ENCODE results near the gene TMEM61.

The TMEM61 gene

GRCh38 chr1:54994355-54994990 is 14.0 kb downstream of the TMEM61 start:
- TF ChIP-seq CTCF (conservative IDR thresholded peaks at IDR 0.05; ENCODE audit: low read depth, low read length), result no peak
- no peak for DNase-seq (ENCODE audit: low read depth)
- H3K4me3 ChIP-seq (ENCODE audit: low read depth, low read length), result no peak overlapping the region

DNA sequence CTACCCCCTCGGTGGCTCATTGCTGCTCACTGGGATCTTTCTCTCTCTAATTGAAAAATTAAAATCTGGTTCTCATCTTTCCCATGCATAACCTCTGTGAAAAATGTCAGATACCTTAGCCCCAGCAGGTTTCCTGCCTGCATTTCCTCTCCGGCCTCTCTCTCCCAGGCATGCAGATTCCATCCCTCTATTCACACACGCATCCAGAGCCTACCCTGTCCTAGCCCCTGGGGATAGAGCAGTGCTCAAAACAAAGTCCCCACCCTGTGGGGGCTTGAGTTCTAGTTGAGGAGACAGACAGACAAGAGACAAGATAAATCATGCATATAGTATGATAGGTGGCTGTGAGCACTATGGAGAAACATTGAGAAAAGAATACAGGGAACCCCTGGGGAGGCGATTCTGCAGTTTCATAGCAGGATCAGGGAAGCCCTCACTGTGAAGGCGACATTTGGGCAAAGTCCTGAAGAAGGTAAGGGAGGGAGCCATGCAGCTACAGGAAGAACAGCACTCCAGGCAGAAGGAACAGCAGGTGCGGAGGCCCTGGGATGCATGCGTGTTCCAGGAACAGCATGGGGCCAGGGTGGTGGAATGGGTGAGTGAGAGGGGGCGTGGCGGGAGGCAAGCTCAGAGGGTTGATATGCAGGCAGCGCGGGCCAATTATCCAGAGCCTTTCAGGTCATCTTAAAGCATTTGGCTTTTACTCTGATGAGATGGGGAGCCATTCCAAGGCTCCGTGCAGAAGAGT is 14.8 kb downstream of the TMEM61 start:
- TF ChIP-seq CTCF (conservative IDR thresholded peaks at IDR 0.05; ENCODE audit: low read depth, low read length), result no peak

DNA sequence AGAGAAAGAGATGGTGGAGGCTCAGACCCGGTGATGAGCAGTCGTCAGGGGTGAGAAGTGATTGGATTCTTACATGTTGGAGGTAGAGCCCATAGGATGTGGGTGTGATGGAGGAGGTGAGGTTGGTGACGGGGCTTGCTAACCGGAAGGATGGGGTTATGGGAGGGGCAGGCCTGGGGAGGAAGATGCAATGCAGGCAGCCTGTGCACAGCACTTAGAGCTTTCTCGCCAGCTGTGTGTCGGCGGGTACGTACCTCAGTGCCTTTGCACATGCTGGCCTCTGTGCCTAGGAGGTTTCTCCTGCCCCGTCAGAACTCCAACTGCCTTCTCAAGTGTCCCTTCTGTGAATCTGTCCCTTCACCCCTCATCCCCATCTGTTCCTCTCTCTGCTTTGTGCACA is 15.4 kb downstream of the TMEM61 start:
- H3K4me3 ChIP-seq (ENCODE audit: low read depth, low read length), result no peak overlapping the region
- no peak for DNase-seq (ENCODE audit: low read depth)
- TF ChIP-seq CTCF (conservative IDR thresholded peaks at IDR 0.05; ENCODE audit: low read depth, low read length), result no peak

More for the DNA sequence above, 14.8 kb downstream of the TMEM61 start:
- DNase-seq (ENCODE audit: low read depth), result no peak
- no peak overlapping the region for H3K4me3 ChIP-seq (ENCODE audit: low read depth, low read length)

- DNase-seq (ENCODE audit: low read depth), result peak; percentile 72
- H3K4me3 ChIP-seq (ENCODE audit: low read depth, low read length), result peak overlapping the region; percentile 35
Observed at GRCh38 chr1:54996359-54996868, 16.0 kb downstream of the TMEM61 start.

GRCh38 chr1:54996869-54997710 is 16.7 kb downstream of the TMEM61 start:
- peak overlapping the region; percentile 35 for H3K4me3 ChIP-seq (ENCODE audit: low read depth, low read length)
- no peak for TF ChIP-seq CTCF (conservative IDR thresholded peaks at IDR 0.05; ENCODE audit: low read depth, low read length)
- DNase-seq (ENCODE audit: low read depth), result peak; percentile 33

More at GRCh38 chr1:54996359-54996868, 16.0 kb downstream of the TMEM61 start:
- TF ChIP-seq CTCF (conservative IDR thresholded peaks at IDR 0.05; ENCODE audit: low read depth, low read length), result peak; percentile 84

DNA sequence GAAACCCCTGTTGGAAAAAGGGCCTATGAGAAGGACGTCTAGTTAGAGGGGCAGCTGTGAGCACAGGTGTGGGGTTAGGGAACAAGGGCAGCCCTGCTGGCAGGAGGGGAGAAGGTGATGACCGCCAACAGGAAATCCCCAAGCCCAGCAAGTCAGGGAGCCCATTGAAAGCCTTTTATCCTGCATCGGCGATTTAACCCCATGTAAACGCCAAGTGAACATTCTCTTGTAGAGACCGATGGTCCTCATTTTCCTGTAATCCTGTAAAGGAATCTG is 17.2 kb downstream of the TMEM61 start:
- TF ChIP-seq CTCF (conservative IDR thresholded peaks at IDR 0.05; ENCODE audit: low read depth, low read length), result no peak
- H3K4me3 ChIP-seq (ENCODE audit: low read depth, low read length), result no peak overlapping the region
- no peak for DNase-seq (ENCODE audit: low read depth)

Data from choroid plexus epithelial cell (primary cell).